ENCODE measurements around the gene IER5.

Gene IER5

GRCh38 chr1:181077576-181078242 lies 10.8 kb upstream of the IER5 start:
- no peak for DNase-seq (ENCODE audit: low read depth)

- no peak for DNase-seq (ENCODE audit: low read depth)
Measured at GRCh38 chr1:181079382-181079781, 9.1 kb upstream of the IER5 start.

- DNase-seq (ENCODE audit: low read depth) = no peak
Measured at GRCh38 chr1:181079920-181080319, 8.6 kb upstream of the IER5 start.

- no peak for DNase-seq (ENCODE audit: low read depth)
Measured at GRCh38 chr1:181080556-181080955, 7.9 kb upstream of the IER5 start.

GRCh38 chr1:181081395-181081794 lies 7.1 kb upstream of the IER5 start:
- no peak for DNase-seq (ENCODE audit: low read depth)

GRCh38 chr1:181083842-181084605 lies 4.5 kb upstream of the IER5 start:
- no peak for DNase-seq (ENCODE audit: low read depth)

- no peak for DNase-seq (ENCODE audit: low read depth)
Measured at GRCh38 chr1:181084606-181084969, 3.9 kb upstream of the IER5 start.

- no peak for DNase-seq (ENCODE audit: low read depth)
Measured at GRCh38 chr1:181086091-181086490, 2.4 kb upstream of the IER5 start.

- DNase-seq (ENCODE audit: low read depth) = no peak
Measured at GRCh38 chr1:181086926-181087325, 1.6 kb upstream of the IER5 start.

- DNase-seq (ENCODE audit: low read depth) = no peak
Measured at GRCh38 chr1:181087400-181087901, 1.0 kb upstream of the IER5 start.

GRCh38 chr1:181089017-181089675 lies 646 bp downstream of the IER5 start:
- DNase-seq (ENCODE audit: low read depth) = no peak

GRCh38 chr1:181089676-181090544 lies 1.4 kb downstream of the IER5 start:
- no peak for DNase-seq (ENCODE audit: low read depth)

GRCh38 chr1:181090641-181091126 lies 2.2 kb downstream of the IER5 start:
- DNase-seq (ENCODE audit: low read depth) = no peak

GRCh38 chr1:181091309-181092040 lies 3.0 kb downstream of the IER5 start:
- no peak for DNase-seq (ENCODE audit: low read depth)

GRCh38 chr1:181092056-181092455 lies 3.6 kb downstream of the IER5 start:
- DNase-seq (ENCODE audit: low read depth) = no peak

- no peak for DNase-seq (ENCODE audit: low read depth)
Measured at GRCh38 chr1:181092883-181093458, 4.5 kb downstream of the IER5 start.

- peak; percentile 89 for DNase-seq (ENCODE audit: low read depth)
Measured at GRCh38 chr1:181094416-181095212, 6.1 kb downstream of the IER5 start.

GRCh38 chr1:181095260-181095659 lies 6.8 kb downstream of the IER5 start:
- DNase-seq (ENCODE audit: low read depth) = no peak

GRCh38 chr1:181095763-181096184 lies 7.3 kb downstream of the IER5 start:
- DNase-seq (ENCODE audit: low read depth) = no peak

- DNase-seq (ENCODE audit: low read depth) = no peak
Measured at GRCh38 chr1:181097242-181097641, 8.7 kb downstream of the IER5 start.

Measured in HS-5 (cell line).